ENCODE data around the gene LRRC4C.

GRCh38 chr11:40542821-40543220, 916.6 kb downstream of the LRRC4C start:
- TF ChIP-seq CTCF (IDR thresholded peaks at IDR 0.05), result no peak
- no peak for TF ChIP-seq POLR2A (IDR thresholded peaks at IDR 0.05)
